GM18526 (cell line): ENCODE results near the gene FAM241A.

Experiments used
- POLR2A ChIP-seq: IDR thresholded peaks from 3 replicates; pipeline ENCODE4 v1.6.1; 2011; ENCODE audit not compliant: insufficient read length; ENCODE audit errors: extremely low read depth

Gene FAM241A

GRCh38 chr4:112185740-112186670 lies 40.8 kb downstream of the FAM241A start:
- no peak for TF ChIP-seq POLR2A

DNA sequence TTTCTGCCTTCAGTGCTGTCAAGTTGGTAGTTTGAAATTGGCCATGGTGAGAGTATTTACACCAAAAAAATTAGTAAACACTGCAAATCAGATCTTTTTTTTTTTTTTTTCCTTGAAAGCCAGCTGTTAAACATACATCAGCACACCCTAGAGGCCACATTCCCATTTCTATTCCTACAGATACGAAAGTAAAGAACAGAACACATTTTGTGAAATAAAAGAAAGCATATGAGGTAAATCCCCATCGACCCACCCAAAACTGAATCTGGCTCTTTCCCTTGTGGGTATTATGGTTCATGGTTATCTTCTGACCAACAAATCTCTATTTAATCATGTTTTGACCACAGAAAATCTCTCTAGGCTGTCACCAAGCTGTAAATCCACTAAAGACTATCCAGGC lies 44.5 kb downstream of the FAM241A start:
- no peak for TF ChIP-seq POLR2A

DNA sequence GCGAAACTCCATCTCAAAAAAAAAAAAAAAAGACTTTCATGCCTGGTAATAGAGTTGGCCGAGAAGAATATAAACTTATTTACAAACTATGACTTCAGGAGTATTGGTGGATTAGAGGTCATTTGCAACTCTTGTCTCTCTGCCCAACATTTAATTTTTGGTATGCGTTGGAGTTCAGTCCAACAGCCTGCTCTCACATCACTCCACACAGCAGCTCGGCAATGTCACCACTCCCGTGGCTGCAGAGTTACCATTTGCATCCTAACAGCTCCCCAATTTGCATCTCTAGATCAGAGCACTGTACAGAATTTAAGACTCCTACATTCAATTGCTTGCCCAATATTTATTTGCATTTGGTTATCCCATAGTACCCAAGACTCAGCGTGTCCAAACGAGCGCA lies 45.4 kb downstream of the FAM241A start:
- TF ChIP-seq POLR2A: no peak

DNA sequence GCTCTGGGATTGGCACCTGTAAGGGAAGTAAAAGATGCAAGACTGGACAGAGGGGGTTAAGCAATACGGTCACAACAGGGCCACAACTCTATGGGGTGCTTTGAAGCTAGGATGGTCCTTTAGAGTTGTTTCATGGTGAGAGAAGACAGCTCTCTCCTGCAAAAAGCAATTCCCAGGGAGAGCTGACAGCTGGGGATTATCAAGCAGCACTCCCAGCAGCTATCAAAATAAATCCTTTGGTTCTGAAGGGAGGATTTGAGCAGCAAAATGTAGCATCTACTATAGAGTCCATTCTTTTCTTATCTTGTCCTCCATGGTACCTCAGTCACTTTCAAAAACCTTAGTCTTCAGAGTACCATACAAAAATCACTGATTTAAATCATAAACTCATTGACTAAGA lies 51.2 kb downstream of the FAM241A start:
- TF ChIP-seq POLR2A: no peak

DNA sequence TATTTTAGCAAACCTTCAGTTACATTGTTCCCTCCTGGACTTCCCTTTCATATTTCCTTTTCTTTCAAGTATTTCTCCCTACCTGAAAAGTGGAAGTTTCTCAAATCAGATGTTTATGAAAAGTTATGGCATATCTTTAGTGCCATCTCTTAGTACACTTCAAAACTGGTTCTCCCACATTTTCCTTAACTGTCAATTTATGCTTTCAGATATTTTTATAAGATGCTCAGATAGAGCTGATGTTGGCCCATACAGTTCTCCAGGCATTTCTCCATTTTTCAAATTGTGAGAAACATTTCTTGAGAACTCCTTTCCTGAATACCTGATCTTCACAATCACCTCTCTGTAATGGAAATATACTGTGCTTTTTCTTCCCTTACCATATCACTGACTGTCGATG lies 53.8 kb downstream of the FAM241A start:
- no peak for TF ChIP-seq POLR2A

- TF ChIP-seq POLR2A: no peak
Measured at GRCh38 chr4:112201915-112202505, 56.8 kb downstream of the FAM241A start.

DNA sequence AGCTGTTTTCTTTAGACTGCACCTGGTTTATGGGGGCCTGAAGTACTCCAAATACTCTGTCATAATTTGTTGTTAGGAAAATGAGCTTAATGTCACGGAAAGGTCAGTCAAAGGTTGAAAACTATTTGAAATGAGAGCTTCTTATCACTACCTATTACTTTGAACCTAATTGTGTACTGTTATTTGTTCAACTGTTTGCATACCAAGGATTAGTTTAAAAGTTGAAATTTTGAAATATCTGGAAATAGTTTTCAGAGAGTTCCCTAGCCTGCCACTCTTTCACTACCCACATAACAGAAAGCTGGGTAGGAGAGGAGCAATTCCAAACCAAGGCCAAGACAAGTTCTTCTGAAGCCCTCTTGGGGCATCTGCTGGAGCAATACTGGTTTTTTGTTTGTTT lies 58.3 kb downstream of the FAM241A start:
- TF ChIP-seq POLR2A: no peak

- TF ChIP-seq POLR2A: no peak
Measured at GRCh38 chr4:112206431-112206830, 61.2 kb downstream of the FAM241A start.

GRCh38 chr4:112210777-112211176 lies 65.5 kb downstream of the FAM241A start:
- TF ChIP-seq POLR2A: no peak

DNA sequence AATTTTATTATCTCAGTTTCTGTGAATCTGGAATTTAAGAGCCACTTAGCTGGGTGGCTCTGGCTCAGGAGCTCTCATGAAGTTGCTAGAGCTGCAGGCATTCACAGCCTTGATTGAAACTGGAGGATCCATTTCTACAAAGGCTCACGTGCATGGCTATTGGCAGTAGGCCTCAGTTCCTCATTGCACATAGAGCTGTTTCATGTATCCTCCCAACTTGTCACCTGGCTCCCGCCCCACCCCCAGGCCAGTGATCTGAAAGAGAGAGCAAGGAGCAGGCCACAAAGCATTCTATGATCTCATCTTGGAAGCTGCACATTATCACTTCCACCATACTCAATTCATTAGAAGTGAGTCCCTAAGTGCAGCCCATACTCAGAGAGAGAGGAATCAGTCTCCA lies 67.8 kb downstream of the FAM241A start:
- TF ChIP-seq POLR2A: no peak

GRCh38 chr4:112213856-112214255 lies 68.6 kb downstream of the FAM241A start:
- no peak for TF ChIP-seq POLR2A

GRCh38 chr4:112214390-112215264 lies 69.4 kb downstream of the FAM241A start:
- no peak for TF ChIP-seq POLR2A

DNA sequence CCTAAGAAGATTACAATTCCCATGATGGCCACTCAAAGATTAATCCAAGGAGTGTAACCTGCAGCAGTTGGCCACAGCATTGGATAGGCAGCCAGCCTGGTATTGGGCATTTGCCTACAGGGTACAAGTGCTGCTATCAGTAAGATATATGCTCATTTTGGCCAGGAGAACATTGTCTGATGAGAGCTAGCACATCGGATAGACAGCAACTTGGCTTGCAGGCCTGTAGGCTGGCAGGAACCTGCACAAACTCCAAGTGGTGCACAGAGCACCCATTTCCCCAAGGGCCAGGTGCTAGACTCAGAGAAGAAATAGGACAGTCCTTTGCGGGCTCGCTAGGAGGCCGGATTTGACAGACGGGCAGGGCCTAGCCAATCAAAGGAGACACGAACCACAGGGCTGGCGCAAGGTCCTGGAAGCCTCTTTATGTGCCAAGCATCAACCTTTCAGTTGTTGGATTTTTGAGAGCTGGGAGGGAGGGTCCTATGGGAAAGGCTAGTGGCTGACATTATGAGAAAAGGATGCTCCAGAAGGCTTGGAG lies 74.6 kb downstream of the FAM241A start:
- no peak for TF ChIP-seq POLR2A

DNA sequence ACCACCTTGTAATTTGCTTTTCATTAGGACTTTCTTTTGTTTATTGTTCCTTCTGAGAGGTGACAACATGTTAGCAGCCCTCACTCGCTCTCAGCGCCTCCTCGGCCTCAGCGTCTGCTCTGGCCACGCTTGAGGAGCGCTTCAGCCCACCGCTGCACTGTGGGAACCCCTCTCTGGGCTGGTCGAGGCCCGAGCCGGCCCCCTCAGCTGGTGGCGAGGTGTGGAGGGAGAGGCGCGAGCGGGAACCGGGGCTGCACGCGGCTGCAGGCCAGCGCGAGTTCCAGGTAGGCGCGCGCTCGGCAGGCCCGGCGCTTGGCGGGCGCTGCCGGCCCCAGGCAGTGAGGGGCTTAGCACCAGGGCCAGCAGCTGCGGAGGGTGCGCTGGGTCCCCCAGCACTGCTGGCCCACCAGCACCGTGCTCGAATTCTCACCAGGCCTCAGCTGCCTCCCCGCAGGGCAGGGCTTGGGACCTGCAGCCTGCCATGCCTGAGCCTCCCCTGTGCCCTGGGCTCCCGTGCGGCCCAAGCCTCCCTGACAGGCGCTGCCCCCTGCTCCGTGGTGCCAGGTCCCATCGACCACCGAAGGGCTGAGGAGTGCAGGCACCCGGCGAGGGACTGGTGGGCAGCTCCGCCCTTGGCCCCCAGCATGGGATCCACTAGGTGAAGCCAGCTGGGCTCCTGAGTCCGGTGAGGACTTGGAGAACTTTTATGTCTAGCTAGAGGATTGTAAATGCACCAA lies 77.1 kb downstream of the FAM241A start:
- no peak for TF ChIP-seq POLR2A

- no peak for TF ChIP-seq POLR2A
Measured at GRCh38 chr4:112225157-112225556, 79.9 kb downstream of the FAM241A start.
